GM19397 (cell line): ENCODE data around the gene CACNA2D4.

Source experiments
- ATAC-seq: cut with Tn5 transposase; IDR thresholded peaks from one replicate; pipeline ENCODE4 v1.9.1; 2021; ENCODE audit warnings: mild to moderate bottlenecking, moderate library complexity; ENCODE audit not compliant: unreplicated experiment

The CACNA2D4 gene

GRCh38 chr12:1890119-1890703, 28.2 kb downstream of the CACNA2D4 start:
- no peak for ATAC-seq

DNA sequence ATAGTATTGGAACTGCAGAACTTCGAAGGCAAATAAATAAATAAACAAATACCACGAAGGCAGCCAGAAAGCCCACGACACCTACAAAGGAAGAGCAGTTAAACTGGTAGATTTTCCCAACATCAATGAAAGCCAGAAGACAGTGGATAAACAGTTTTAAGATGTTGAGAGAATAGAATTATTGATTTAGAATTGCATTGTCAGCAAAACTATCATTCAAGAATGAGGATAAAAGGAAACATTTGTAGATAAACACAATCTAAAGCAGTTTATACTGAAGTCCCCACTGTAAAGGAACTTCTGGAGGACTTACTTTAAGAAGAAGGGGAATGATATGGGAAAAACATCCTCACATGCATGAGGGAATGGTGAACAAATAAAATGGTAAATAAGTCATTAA, 29.5 kb downstream of the CACNA2D4 start:
- no peak for ATAC-seq

GRCh38 chr12:1886396-1887008, 31.9 kb downstream of the CACNA2D4 start:
- no peak for ATAC-seq

DNA sequence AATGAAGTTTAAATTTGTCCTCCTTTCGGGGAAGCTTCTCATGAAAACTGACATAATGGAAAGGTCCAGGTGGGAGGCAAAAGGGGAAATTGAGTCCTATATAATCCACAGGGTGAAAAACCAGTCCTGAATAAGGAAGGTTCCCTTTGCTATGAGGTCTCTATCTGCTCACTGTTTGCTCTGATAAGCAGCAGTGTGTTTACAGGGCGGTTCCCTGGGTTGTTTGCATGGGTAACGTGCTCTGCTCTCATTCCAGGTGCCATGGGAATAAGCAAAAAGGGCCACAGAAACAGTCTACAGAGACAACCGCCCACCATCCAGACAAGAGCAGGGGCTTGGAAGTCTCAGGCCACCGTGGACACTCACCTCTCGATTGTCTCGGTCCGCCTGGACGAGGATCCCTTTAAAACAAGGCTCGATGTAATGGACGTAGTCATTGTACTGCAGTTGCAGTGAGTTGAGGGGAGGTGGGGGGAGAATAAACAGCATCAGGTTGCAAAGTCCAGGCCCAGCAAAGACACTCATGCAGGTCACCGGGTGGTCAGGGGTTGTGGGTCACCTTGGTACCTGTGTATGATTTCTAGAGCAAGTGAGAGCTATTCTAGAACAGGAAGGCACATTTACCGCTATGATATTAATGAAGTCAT, 32.7 kb downstream of the CACNA2D4 start:
- ATAC-seq: no peak

DNA sequence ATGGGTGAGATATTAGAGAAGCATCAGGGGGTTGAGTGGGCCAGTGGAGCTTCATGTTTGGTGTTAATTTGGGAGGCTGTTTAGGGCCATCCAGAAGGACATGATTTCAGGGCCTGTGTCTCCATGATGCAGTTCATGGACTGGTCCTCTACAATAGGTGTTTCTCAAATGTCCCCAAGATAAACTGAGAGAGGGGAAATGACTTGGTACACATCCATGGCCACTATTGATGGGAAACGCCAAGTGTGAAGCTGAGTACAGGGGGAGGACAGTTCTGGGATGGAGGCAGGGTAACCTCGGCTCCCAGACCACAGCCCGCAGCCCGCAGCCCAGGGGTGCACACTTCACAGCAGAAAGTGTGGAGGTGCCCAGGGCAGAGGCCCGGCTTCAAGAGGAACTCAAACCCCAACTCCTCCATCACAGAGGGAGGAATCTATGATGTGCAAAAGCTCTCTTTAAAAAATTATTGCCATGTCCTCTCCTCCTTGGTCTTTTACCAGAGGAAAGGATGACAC, 33.3 kb downstream of the CACNA2D4 start:
- no peak for ATAC-seq

- ATAC-seq: no peak
Measured at GRCh38 chr12:1884651-1885050, 33.8 kb downstream of the CACNA2D4 start.

- no peak for ATAC-seq
Measured at GRCh38 chr12:1883513-1883912, 34.9 kb downstream of the CACNA2D4 start.

- ATAC-seq: no peak
Measured at GRCh38 chr12:1882850-1883470, 35.5 kb downstream of the CACNA2D4 start.

GRCh38 chr12:1882405-1882804, 36.0 kb downstream of the CACNA2D4 start:
- no peak for ATAC-seq

DNA sequence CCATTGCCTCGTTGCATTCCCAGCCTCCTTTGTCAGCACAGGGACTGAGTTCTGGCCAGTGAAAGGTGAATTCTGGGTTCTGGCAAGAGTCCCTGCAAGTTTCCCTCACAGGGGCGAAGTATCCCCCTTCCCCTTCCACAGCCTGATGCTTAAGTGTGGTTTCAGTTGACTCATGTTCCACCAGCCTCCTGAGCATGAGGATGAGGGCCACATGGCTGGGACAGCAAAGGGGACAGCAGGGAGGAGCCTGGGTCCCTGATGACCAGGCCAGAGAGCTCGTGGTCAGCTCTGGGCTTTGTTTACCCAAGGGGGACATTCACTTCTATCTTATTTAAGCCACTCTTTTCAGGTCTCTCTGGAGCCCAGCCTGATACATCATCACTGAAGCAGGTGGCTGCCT, 36.5 kb downstream of the CACNA2D4 start:
- no peak for ATAC-seq

DNA sequence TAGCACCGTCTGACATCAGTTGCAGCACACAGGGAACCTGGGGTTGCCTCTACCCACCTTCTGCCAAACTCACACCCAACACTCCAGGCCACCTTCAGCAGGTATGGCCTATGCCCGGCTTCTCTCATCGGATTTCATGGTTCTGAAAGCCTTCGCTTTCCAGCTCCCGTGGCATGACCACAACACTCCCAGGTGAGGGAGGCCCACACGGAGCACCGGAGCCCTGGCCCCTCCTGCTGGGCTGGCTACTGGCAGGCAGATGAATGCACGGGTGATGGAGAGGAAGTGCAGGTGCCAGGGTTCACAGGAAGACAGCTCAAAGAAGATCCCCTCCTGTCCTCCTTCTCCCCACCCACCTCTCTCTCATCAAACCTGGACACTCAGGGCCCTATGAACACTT, 37.2 kb downstream of the CACNA2D4 start:
- no peak for ATAC-seq

- no peak for ATAC-seq
Measured at GRCh38 chr12:1880876-1881275, 37.6 kb downstream of the CACNA2D4 start.

- no peak for ATAC-seq
Measured at GRCh38 chr12:1880153-1880845, 38.2 kb downstream of the CACNA2D4 start.

DNA sequence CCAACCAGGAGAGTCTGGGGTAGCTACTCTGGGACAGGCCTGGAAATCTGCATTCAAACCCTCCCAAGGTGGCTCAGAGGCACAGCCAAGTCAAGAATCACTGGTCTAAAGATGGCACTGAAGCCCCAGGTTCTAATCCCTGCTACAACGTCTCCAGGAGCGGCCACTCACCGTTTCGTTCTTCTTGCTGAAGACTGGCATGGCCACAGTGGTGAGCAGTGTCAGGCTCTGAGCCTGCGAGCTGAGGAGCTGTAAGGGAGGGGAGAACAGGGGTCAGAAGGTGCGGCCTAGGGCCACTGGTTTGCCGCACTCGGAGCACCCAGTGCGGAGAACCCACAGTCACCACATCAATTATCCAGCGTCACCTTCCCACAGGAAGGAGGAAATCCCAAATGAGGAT, 38.8 kb downstream of the CACNA2D4 start:
- ATAC-seq: no peak

DNA sequence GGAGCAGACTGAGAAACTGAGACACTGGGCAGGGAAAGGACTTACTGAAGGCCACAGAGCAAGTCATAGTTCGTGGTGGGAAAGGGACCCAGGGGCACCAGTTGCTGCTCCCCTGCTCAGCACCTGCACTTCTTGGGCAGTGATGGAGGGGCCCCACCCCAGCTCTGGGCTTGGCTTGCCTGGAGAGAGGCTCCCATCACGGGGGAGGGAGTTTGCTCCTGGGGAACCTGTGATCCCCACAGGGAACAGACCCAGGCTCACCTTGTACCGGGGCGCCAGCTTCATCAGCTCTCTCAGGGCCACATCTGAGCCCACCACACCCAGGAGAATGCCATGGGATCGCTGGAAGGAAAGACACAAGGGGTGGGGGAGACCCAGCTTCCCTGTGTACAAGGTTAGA, 39.8 kb downstream of the CACNA2D4 start:
- no peak for ATAC-seq

DNA sequence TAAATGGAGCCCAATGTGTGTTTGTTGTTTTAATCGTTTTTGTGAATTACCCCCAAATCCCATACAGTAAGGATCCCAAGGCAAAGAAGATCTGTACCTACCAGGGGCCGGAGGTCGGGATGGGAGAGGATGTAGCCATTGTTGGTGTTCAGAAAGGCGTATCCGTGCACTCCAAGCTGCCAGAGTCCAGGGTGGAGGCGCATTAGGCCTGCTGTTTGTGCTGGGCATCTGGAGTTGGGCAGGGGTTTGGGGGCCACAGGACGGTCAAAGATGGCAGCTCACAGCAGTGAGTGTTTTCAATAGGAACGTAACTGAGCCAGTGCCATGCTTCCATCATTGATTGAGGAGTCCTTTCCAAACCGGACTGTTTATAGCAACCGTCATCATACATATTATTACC, 40.2 kb downstream of the CACNA2D4 start:
- no peak for ATAC-seq

GRCh38 chr12:1877169-1877878, 41.1 kb downstream of the CACNA2D4 start:
- ATAC-seq: no peak

- ATAC-seq: no peak
Measured at GRCh38 chr12:1876086-1876485, 42.4 kb downstream of the CACNA2D4 start.

DNA sequence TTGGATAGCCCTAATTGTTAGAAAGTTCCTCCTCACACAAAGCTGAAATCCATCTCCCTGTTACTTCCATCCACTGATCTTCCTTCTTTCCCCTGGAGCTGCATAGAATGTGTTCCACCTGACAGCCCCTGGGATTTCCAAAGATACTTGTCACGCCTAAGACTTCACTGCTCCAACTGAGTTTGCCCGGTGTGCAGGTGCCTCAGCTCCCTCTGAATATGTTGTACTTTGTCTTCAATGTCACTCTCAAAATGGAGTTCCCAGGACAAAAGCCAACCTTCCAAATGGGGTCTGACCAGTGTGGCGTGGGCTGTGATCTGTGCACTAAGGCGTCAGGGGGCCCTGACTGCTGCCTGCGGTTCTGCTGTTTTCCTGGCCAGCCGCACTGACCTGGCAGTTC, 42.8 kb downstream of the CACNA2D4 start:
- ATAC-seq: no peak
